Measurements from ENCODE around the gene HCFC1.

Gene HCFC1

GRCh38 chrX:153927922-153928760, 43.5 kb downstream of the HCFC1 start:
- H3K4me1 ChIP-seq (ENCODE audit: control insufficient read depth, insufficient read depth, low read length, poor library complexity, severe bottlenecking): peaks cover 14% of the 10 kb centered on the region
- H3K9me3 ChIP-seq (ENCODE audit: control insufficient read depth, low read length): no peaks in the 10 kb centered on the region
- peak overlapping the region; percentile 43 for H3K4me3 ChIP-seq (ENCODE audit: extremely low read depth, insufficient read depth, low read length, poor library complexity, severe bottlenecking)
- 0% methylated on average over 22 to 38 of the region's 76 CpGs for WGBS, 2 experiments (ENCODE audit: insufficient coverage in 2 of 2)
- H3K36me3 ChIP-seq (ENCODE audit: control insufficient read depth, insufficient read depth, low read length): peaks cover 22% of the 10 kb centered on the region
- peak overlapping the region; percentile 92 for H3K27ac ChIP-seq (ENCODE audit: low read depth, low read length, severe bottlenecking)

- Histone ChIP-seq H3K27ac (ENCODE audit: low read depth, low read length, severe bottlenecking) (peak overlapping the region; percentile 92), H3K36me3 (ENCODE audit: control insufficient read depth, insufficient read depth, low read length) (peaks cover 18% of the 10 kb centered on the region), H3K9me3 (ENCODE audit: control insufficient read depth, low read length) (no peaks in the 10 kb centered on the region), H3K4me3 (ENCODE audit: extremely low read depth, insufficient read depth, low read length, poor library complexity, severe bottlenecking) (peak overlapping the region; percentile 43), H3K4me1 (ENCODE audit: control insufficient read depth, insufficient read depth, low read length, poor library complexity, severe bottlenecking) (peaks cover 14% of the 10 kb centered on the region)
- 0% methylated on average over 3 of the region's 8 CpGs; no CpG with 5 or more reads in 1 of the 2 experiments for WGBS, 2 experiments (ENCODE audit: insufficient coverage in 2 of 2)
Observed at GRCh38 chrX:153927672-153927921, 44.0 kb downstream of the HCFC1 start.

- H3K36me3 ChIP-seq (ENCODE audit: control insufficient read depth, insufficient read depth, low read length): peaks cover 12% of the 10 kb centered on the region
- 33 to 39% methylated on average over 7 to 17 of the region's 31 CpGs for WGBS, 2 experiments (ENCODE audit: insufficient coverage in 2 of 2)
- peaks cover 14% of the 10 kb centered on the region for H3K4me1 ChIP-seq (ENCODE audit: control insufficient read depth, insufficient read depth, low read length, poor library complexity, severe bottlenecking)
- peak overlapping the region; percentile 43 for H3K4me3 ChIP-seq (ENCODE audit: extremely low read depth, insufficient read depth, low read length, poor library complexity, severe bottlenecking)
- H3K27ac ChIP-seq (ENCODE audit: low read depth, low read length, severe bottlenecking): peak overlapping the region; percentile 92
- H3K9me3 ChIP-seq (ENCODE audit: control insufficient read depth, low read length): no peaks in the 10 kb centered on the region
Observed at GRCh38 chrX:153926858-153927671, 44.6 kb downstream of the HCFC1 start.

GRCh38 chrX:153926552-153926857, 45.1 kb downstream of the HCFC1 start:
- H3K4me3 ChIP-seq (ENCODE audit: extremely low read depth, insufficient read depth, low read length, poor library complexity, severe bottlenecking): peak overlapping the region; percentile 8
- H3K9me3 ChIP-seq (ENCODE audit: control insufficient read depth, low read length): no peaks in the 10 kb centered on the region
- peaks cover 14% of the 10 kb centered on the region for H3K4me1 ChIP-seq (ENCODE audit: control insufficient read depth, insufficient read depth, low read length, poor library complexity, severe bottlenecking)
- H3K36me3 ChIP-seq (ENCODE audit: control insufficient read depth, insufficient read depth, low read length): peaks cover 7% of the 10 kb centered on the region
- no CpG with 5 or more reads among the region's 4 CpGs for WGBS, 2 experiments (ENCODE audit: insufficient coverage in 2 of 2)
- no peak overlapping the region for H3K27ac ChIP-seq (ENCODE audit: low read depth, low read length, severe bottlenecking)

GRCh38 chrX:153925739-153926551, 45.7 kb downstream of the HCFC1 start, which contains the start of gene ARHGAP4:
Gene ARHGAP4 (minus strand): TSS chrX:153926264. CDS start chrX:153926202, 62 bp downstream.
- peaks cover 14% of the 10 kb centered on the region for H3K4me1 ChIP-seq (ENCODE audit: control insufficient read depth, insufficient read depth, low read length, poor library complexity, severe bottlenecking)
- WGBS, 2 experiments (ENCODE audit: insufficient coverage in 2 of 2): 12 to 45% methylated on average over 10 to 30 of the region's 59 CpGs
- H3K9me3 ChIP-seq (ENCODE audit: control insufficient read depth, low read length): no peaks in the 10 kb centered on the region
- H3K4me3 ChIP-seq (ENCODE audit: extremely low read depth, insufficient read depth, low read length, poor library complexity, severe bottlenecking): peak within 1 kb of the TSS; percentile 43
- peak within 1 kb of the TSS; percentile 92 for H3K27ac ChIP-seq (ENCODE audit: low read depth, low read length, severe bottlenecking)
- peaks cover 3% of the 10 kb centered on the region for H3K36me3 ChIP-seq (ENCODE audit: control insufficient read depth, insufficient read depth, low read length)

- H3K4me3 ChIP-seq (ENCODE audit: extremely low read depth, insufficient read depth, low read length, poor library complexity, severe bottlenecking): peak overlapping the region; percentile 19
- H3K9me3 ChIP-seq (ENCODE audit: control insufficient read depth, low read length): no peaks in the 10 kb centered on the region
- 80 to 83% methylated on average over 1 of the region's 4 CpGs for WGBS, 2 experiments (ENCODE audit: insufficient coverage in 2 of 2)
- no peak overlapping the region for H3K27ac ChIP-seq (ENCODE audit: low read depth, low read length, severe bottlenecking)
- peaks cover 3% of the 10 kb centered on the region for H3K36me3 ChIP-seq (ENCODE audit: control insufficient read depth, insufficient read depth, low read length)
- peaks cover 14% of the 10 kb centered on the region for H3K4me1 ChIP-seq (ENCODE audit: control insufficient read depth, insufficient read depth, low read length, poor library complexity, severe bottlenecking)
Observed at GRCh38 chrX:153925387-153925738, 46.3 kb downstream of the HCFC1 start.

GRCh38 chrX:153924149-153924861, 47.3 kb downstream of the HCFC1 start:
- WGBS, 2 experiments (ENCODE audit: insufficient coverage in 2 of 2): 66 to 74% methylated on average over 7 to 10 of the region's 14 CpGs
- Histone ChIP-seq H3K36me3 (ENCODE audit: control insufficient read depth, insufficient read depth, low read length) (no peaks in the 10 kb centered on the region), H3K4me3 (ENCODE audit: extremely low read depth, insufficient read depth, low read length, poor library complexity, severe bottlenecking) (no peak overlapping the region), H3K27ac (ENCODE audit: low read depth, low read length, severe bottlenecking) (no peak overlapping the region), H3K9me3 (ENCODE audit: control insufficient read depth, low read length) (no peaks in the 10 kb centered on the region), H3K4me1 (ENCODE audit: control insufficient read depth, insufficient read depth, low read length, poor library complexity, severe bottlenecking) (peaks cover 14% of the 10 kb centered on the region)

GRCh38 chrX:153922932-153923857, 48.4 kb downstream of the HCFC1 start:
- peaks cover 14% of the 10 kb centered on the region for H3K4me1 ChIP-seq (ENCODE audit: control insufficient read depth, insufficient read depth, low read length, poor library complexity, severe bottlenecking)
- H3K27ac ChIP-seq (ENCODE audit: low read depth, low read length, severe bottlenecking): no peak overlapping the region
- H3K4me3 ChIP-seq (ENCODE audit: extremely low read depth, insufficient read depth, low read length, poor library complexity, severe bottlenecking): no peak overlapping the region
- 73 to 91% methylated on average over 8 to 9 of the region's 25 CpGs for WGBS, 2 experiments (ENCODE audit: insufficient coverage in 2 of 2)
- H3K9me3 ChIP-seq (ENCODE audit: control insufficient read depth, low read length): no peaks in the 10 kb centered on the region
- no peaks in the 10 kb centered on the region for H3K36me3 ChIP-seq (ENCODE audit: control insufficient read depth, insufficient read depth, low read length)

- 98% methylated on average over 7 to 10 of the region's 40 CpGs for WGBS, 2 experiments (ENCODE audit: insufficient coverage in 2 of 2)
Observed at GRCh38 chrX:153921511-153922446, 49.8 kb downstream of the HCFC1 start.

More at GRCh38 chrX:153921511-153922446, 49.8 kb downstream of the HCFC1 start:
- Histone ChIP-seq H3K4me1 (ENCODE audit: control insufficient read depth, insufficient read depth, low read length, poor library complexity, severe bottlenecking) (peaks cover 11% of the 10 kb centered on the region), H3K27ac (ENCODE audit: low read depth, low read length, severe bottlenecking) (no peak overlapping the region), H3K9me3 (ENCODE audit: control insufficient read depth, low read length) (no peaks in the 10 kb centered on the region), H3K4me3 (ENCODE audit: extremely low read depth, insufficient read depth, low read length, poor library complexity, severe bottlenecking) (no peak overlapping the region), H3K36me3 (ENCODE audit: control insufficient read depth, insufficient read depth, low read length) (no peaks in the 10 kb centered on the region)
